Activated T-cell treated with anti-CD3 and anti-CD28 coated beads, Interleukin-2, amount 50 U/mL, for 4 hours (primary cell): ENCODE data around the gene CTR9. TPM values are rescaled to one million over a fixed set of nuclear protein-coding genes. Genes with fewer than 3 reads are reported as not detected.

Experiments used
- ATAC-seq, 2 donors: fragments of 200-7000 bp; cut with Tn5 transposase; one replicate each; pipeline ENCODE4 v1.10.0; 2021
- DNase-seq: peaks from one replicate; pipeline ENCODE4 v3.0.0-alpha.2; 2020
- H3K27me3 Mint-ChIP-seq: one replicate; pipeline ENCODE4 v1.8.0; 2021; ENCODE audit warnings: low read depth, mixed read lengths
- H3K36me3 Mint-ChIP-seq: one replicate; pipeline ENCODE4 v1.8.0; 2022; ENCODE audit warnings: mixed read lengths; ENCODE audit not compliant: insufficient read depth
- H3K4me1 Mint-ChIP-seq: one replicate; pipeline ENCODE4 v1.8.0; 2021; ENCODE audit warnings: low read depth, mixed read lengths
- H3K4me3 Mint-ChIP-seq: one replicate; pipeline ENCODE4 v1.8.0; 2021; ENCODE audit warnings: mild to moderate bottlenecking, moderate library complexity, mixed read lengths
- H3K9me3 Mint-ChIP-seq: one replicate; pipeline ENCODE4 v1.8.0; 2021; ENCODE audit warnings: mixed read lengths
- total RNA-seq, 3 donors: library from RNA; stranded (reverse); gene quantifications; one replicate each; pipeline ENCODE4 v1.2.1, GENCODE V29; 2021

CTR9 gene
- total RNA-seq, 3 donors from 2014 or later = 51.9 to 56.0 (median 53.9) TPM

DNA sequence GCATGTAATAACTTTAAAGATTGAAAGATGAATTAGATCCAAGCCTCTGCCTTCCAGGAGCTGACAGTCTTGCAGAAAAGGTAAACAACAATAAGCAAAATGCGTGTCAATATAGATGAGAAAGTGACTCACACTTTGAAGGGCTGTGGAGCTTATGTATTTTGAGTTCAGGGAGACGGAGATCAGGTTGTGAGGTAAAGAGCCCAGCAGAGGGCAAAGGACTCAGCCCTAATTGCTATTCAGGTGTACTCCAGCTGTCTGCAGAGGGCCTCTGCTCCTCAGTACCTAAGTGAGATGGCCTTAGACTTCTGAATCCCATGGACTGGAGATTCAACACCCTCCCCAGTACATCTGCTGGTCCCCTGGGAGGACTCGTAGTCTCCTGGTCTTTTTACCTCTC, 22.9 kb upstream of the CTR9 start:
- DNase-seq (no peak), ATAC-seq (no peak)
- Mint-ChIP-seq H3K27me3 (peaks cover 11% of the 10 kb centered on the region), H3K4me1 (peaks cover 16% of the 10 kb centered on the region), H3K36me3 (no peaks in the 10 kb centered on the region), H3K9me3 (peaks cover 7% of the 10 kb centered on the region), H3K4me3 (no peak overlapping the region)

DNA sequence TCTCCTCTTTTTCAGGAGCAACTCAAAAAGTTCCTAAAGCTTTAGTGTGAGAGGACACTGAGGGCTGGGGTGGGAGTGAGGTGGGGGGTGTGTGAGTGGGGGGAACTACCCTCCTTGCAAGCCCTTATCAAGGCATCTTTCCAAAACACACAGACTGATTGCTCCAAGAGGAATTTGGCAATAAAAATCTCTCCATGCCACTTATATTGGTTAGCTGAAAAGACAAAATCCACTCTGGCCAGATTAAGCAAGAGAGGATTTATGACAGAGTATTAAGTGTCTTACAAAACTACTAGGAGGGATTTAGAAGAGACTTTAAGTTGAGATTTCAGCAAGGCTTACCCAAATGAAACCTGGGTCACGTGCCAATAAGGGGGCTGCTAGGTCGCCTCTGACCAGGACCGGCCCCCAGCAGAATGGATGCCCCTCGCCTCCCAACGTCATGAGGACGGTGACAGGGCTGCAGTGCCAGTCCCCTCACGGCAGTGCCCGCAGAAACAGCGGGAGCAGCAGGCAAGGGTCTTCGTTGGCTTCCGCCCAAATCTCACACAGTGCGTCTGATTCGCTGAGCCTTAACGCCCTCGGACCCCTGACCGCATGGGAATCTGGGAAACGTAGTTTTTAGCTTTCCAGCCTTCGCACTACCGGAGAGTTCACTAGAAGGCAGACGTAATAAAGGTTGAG, 22.1 kb upstream of the CTR9 start:
- H3K27me3 Mint-ChIP-seq = peaks cover 11% of the 10 kb centered on the region
- H3K9me3 Mint-ChIP-seq = peaks cover 7% of the 10 kb centered on the region
- H3K4me1 Mint-ChIP-seq = peaks cover 16% of the 10 kb centered on the region
- no peak for ATAC-seq
- H3K36me3 Mint-ChIP-seq = no peaks in the 10 kb centered on the region
- H3K4me3 Mint-ChIP-seq = no peak overlapping the region
- DNase-seq = no peak

DNA sequence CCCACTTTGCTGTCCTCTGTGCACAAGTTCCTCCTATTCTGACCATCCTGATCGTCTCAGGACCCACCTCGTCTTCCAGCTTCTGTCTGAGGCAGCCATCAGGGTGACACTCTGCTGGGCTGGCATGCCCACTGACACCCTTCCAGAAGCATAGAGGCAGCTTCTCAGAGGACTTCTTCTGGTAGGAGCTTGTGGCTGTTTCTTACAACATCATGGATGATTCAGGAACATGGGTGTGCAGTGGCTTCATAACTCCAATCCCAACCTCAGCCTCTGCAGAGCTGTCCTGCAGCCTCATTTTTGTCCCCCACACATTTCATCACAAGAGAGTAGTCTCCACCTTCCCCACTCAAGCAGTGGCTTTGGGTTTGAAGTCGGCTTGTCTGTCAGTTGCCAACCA, 20.9 kb upstream of the CTR9 start:
- ATAC-seq (no peak), DNase-seq (no peak)
- Mint-ChIP-seq H3K4me1 (peaks cover 15% of the 10 kb centered on the region), H3K36me3 (no peaks in the 10 kb centered on the region), H3K27me3 (peaks cover 11% of the 10 kb centered on the region), H3K4me3 (no peak overlapping the region), H3K9me3 (peaks cover 7% of the 10 kb centered on the region)

DNA sequence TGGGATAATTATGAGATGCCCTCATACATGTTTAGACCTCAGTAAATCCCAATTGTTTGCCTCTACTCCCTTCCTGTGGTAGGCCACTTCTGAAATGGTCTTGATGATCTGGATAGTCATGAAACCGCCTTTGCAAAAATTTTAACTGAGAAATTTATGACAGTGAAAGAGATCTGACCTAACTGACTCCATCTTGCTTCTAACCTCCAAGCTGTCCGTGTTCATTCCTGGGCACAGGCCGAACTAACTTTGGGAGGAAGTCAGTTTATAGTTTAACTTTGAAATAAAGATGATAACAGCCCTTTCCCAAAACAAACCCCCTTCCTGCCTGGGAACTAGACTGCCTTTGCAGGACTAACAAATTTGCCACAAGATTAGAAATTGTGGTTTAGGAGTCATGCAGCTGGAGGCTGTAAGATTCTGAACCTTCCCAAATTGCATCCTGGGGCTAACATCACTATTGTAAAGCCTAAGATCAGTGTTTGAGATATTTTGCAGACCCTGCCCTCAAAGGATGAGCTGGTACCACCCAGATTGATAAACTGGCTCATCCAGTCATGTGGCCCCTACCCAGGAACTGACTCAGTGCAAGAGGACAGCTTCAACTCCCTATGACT, 19.9 kb upstream of the CTR9 start:
- H3K4me3 Mint-ChIP-seq = no peak overlapping the region
- no peaks in the 10 kb centered on the region for H3K36me3 Mint-ChIP-seq
- no peak for ATAC-seq
- peaks cover 13% of the 10 kb centered on the region for H3K4me1 Mint-ChIP-seq
- no peaks in the 10 kb centered on the region for H3K9me3 Mint-ChIP-seq
- DNase-seq = no peak
- H3K27me3 Mint-ChIP-seq = peaks cover 11% of the 10 kb centered on the region

DNA sequence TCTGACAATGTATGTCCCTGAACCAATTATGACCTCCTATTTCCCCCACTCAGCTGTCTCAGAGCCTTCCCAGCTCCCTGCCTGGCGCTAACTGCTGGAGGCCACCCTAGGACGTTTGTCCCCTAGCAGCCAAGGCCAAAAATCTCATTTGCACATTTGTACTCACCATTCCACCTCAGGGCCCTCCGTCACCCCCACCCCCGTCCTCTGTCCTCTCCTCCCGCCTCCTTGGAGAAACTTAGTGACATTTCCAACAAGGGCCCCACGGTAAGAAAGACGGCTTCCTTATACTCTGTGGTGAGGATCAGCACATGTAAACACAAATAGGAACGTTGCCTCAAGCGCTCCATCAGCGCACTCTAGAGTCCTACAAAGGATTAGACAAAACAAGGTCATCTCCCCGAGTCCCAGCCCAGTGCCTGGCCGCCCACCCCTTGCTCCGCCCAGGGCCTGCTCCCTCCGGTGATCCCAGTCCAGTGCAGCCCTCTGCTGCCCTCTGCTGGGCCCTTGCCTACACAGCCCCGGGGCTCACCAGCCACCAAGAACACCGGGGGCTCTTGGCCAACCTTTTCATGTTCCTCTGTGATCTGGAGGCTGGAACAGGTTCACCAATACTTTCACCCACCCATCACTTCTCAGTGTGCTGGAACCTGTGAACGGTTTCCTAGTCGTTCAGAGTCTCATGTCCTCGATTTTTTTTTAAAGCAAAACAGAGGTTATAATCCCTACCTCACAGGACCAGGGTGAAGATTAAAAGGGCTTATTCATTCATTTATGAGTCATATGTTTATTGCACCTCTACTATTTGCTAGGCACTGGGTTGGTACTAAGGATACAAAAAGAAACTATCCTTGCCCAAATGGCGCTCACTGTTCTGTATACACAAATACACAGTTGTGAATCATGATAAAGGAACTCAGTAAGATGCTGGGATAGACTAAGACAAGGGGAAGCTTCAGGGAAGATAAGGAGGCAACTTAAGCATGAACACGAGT, 15.3 kb upstream of the CTR9 start:
- Mint-ChIP-seq H3K9me3 (no peaks in the 10 kb centered on the region), H3K4me3 (peak overlapping the region; percentile 33), H3K27me3 (peaks cover 10% of the 10 kb centered on the region), H3K4me1 (peaks cover 15% of the 10 kb centered on the region), H3K36me3 (no peaks in the 10 kb centered on the region)
- DNase-seq = peak; percentile 85
- ATAC-seq = peak; percentile 99

DNA sequence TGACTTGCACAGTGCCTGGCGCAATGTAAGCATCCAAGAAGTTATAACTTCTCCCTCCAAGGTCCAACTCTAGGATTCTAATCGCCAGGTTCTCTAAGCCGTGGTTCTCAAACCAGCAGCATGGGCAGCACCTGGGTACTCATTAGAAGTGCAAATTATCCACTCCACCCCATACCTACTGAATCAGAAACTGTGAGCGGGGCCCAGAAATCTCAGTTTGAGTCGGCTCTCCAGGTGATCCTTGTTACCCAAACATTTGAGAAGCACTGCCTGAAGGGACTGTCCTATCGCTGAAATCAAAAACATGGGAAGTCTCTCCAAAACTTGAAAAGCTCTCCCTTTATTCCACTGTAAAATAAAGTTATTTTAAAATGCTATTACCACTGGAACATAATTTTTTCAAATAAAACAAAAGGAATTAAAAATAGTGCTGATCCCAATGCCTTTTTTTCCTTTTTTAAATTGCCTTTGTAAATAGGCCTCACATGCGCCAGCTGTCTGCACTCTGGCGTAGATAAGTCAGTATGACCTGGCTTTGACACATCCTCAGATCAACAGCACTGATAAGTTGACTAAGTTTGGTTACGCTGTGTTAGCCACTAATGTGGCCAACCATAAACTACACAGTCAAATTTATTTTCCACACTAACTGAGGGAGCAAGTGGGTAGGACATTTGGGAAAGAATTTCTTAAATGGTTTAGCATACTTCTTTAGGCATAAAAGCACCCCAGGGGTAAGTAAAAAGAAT, 8.4 kb upstream of the CTR9 start:
- peak overlapping the region; percentile 7 for H3K4me3 Mint-ChIP-seq
- peak; percentile 90 to 94 for ATAC-seq

DNA sequence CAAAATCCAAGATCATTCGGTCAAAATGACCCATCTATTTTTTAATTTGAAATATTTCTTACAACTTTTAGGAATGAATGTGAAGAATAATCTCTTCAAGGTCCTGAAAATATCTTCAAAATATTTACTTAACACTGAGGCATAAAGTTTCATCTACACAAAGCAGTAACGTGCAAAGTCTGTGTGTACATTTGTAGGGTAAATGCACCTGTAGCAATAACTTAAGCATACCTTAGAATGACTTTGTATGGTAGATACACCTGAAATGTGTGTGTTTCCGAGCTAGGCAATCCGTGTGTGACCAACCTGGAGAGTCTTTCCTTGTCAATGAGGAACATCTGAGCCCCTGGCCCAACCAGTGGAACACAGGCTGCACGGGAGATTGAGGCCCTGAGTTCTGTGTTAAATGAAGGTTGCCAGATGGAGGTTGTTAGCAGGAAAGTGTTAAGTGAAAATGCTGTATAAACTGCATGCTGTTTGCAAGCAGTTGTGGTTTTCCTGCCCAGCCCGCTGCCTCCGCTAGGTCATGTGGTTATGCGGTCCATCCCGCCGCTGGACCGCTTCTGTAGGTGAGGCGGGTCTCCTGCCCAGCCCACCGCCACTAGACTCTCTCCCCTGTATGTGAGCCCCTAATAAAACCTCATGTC, 7.6 kb upstream of the CTR9 start:
- peaks cover 32% of the 10 kb centered on the region for H3K4me1 Mint-ChIP-seq
- H3K4me3 Mint-ChIP-seq = peak overlapping the region; percentile 14
- no peaks in the 10 kb centered on the region for H3K36me3 Mint-ChIP-seq
- no peaks in the 10 kb centered on the region for H3K9me3 Mint-ChIP-seq
- no peaks in the 10 kb centered on the region for H3K27me3 Mint-ChIP-seq
- ATAC-seq (peak; percentile 10 to 37), DNase-seq (no peak)

More for the DNA sequence above, 8.4 kb upstream of the CTR9 start:
- H3K4me1 Mint-ChIP-seq = peaks cover 29% of the 10 kb centered on the region
- DNase-seq = no peak
- peaks cover 4% of the 10 kb centered on the region for H3K27me3 Mint-ChIP-seq
- no peaks in the 10 kb centered on the region for H3K9me3 Mint-ChIP-seq
- no peaks in the 10 kb centered on the region for H3K36me3 Mint-ChIP-seq

DNA sequence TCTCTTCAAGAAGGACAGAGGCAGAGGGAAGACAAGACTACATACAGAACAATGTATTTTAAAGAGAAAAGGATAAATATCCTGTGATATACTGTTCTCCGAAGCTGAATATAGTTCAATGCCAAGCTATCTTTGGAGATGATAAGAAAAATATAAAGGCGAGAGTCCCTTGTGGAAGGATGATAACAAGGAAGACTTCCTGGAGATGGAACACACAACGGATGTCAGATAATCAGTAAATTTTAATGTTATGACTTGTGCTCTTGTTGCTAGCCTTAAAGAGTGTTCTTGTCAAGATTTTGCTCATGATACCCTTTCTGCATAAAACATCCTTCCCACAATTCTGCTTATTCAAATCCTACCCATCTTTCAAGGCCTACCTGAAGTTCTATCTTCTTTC, 6.8 kb upstream of the CTR9 start:
- H3K4me1 Mint-ChIP-seq = peaks cover 34% of the 10 kb centered on the region
- ATAC-seq (no peak), DNase-seq (no peak)
- no peaks in the 10 kb centered on the region for H3K9me3 Mint-ChIP-seq
- no peaks in the 10 kb centered on the region for H3K27me3 Mint-ChIP-seq
- H3K4me3 Mint-ChIP-seq = peak overlapping the region; percentile 14
- no peaks in the 10 kb centered on the region for H3K36me3 Mint-ChIP-seq

DNA sequence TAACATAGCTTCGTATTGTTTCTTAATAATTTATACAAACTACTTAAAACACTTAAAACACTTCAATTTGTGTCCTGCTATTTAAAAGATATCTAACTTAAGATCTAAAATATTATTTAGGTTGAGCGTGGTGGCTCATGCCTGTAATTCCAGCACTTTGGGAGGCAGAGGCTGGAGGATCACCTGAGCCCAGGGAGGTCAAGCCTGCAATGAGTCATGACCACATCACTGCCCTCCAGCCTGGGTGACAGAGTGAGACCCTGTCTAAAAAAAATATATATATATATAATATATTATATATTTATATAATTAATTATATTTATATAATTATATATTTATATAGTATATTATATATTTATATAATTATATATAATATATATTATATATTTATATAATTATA, 4.2 kb upstream of the CTR9 start:
- Mint-ChIP-seq H3K36me3 (no peaks in the 10 kb centered on the region), H3K4me3 (no peak overlapping the region), H3K27me3 (no peaks in the 10 kb centered on the region), H3K9me3 (no peaks in the 10 kb centered on the region), H3K4me1 (peaks cover 34% of the 10 kb centered on the region)
- ATAC-seq = no peak
- DNase-seq = no peak

DNA sequence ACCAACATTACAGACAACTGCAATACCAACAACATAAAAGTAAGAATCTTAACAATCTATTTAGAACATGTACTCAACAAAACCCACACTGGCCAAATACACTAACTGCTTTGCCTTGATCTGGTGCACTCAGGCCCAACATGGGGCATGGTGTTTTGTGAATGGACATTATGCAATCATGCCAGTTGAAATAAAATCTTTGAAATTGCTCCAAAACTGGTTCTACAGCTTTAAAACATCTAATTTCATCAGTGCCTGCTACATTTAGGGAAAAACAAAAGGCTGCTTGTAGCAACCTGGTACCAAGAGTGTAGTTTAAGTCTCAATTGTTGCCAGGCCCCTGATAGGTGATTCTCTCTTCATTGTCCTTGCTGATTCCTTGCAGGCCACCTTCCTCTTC, 3.3 kb upstream of the CTR9 start:
- Mint-ChIP-seq H3K27me3 (no peaks in the 10 kb centered on the region), H3K4me1 (peaks cover 32% of the 10 kb centered on the region), H3K36me3 (peaks cover 3% of the 10 kb centered on the region), H3K4me3 (no peak overlapping the region), H3K9me3 (no peaks in the 10 kb centered on the region)
- ATAC-seq (no peak), DNase-seq (no peak)

DNA sequence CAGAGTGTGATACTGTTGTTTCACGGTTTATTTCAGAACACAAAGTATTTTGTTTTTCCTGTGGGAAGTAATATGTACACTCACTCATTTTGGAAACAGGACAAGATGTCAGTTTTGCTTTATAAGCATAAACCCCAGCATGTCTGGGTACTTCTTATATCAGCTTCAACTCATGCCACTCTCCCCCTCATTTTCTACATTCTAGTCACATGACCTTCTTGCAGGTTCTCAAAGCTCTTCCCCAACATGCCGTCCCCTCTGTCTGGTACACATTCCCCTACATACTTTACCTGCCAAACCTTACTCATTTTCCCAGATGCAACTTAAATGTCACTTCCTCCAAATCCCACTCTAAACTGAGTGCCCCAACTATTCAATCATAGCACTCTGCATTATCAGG, 1.6 kb upstream of the CTR9 start:
- H3K4me1 Mint-ChIP-seq = peaks cover 19% of the 10 kb centered on the region
- H3K27me3 Mint-ChIP-seq = no peaks in the 10 kb centered on the region
- peaks cover 6% of the 10 kb centered on the region for H3K36me3 Mint-ChIP-seq
- no peak for DNase-seq
- H3K4me3 Mint-ChIP-seq = no peak overlapping the region
- H3K9me3 Mint-ChIP-seq = no peaks in the 10 kb centered on the region
- no peak for ATAC-seq

DNA sequence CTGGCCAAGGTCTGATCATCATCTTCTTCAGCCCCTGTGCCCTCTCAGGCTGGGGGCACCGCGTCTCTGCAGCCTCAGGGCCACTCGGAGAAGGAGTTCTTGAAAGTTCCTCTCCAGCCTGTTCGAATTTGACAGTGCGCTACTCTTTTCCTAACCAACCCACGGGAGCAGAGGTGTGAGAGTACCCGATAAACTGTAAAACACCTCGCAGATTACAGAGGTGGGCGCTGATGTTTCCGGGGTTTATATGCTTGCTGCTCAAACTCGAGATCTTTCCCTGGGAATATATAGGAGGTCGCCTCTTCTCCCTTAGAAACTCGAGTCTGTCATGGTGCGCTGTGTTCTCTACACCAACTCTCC, 515 bp downstream of the CTR9 start:
- Mint-ChIP-seq H3K27me3 (no peaks in the 10 kb centered on the region), H3K36me3 (peaks cover 17% of the 10 kb centered on the region), H3K4me3 (peak overlapping the region; percentile 96), H3K4me1 (peaks cover 22% of the 10 kb centered on the region), H3K9me3 (no peaks in the 10 kb centered on the region)
- no peak for DNase-seq
- peak; percentile 20 to 22 for ATAC-seq

DNA sequence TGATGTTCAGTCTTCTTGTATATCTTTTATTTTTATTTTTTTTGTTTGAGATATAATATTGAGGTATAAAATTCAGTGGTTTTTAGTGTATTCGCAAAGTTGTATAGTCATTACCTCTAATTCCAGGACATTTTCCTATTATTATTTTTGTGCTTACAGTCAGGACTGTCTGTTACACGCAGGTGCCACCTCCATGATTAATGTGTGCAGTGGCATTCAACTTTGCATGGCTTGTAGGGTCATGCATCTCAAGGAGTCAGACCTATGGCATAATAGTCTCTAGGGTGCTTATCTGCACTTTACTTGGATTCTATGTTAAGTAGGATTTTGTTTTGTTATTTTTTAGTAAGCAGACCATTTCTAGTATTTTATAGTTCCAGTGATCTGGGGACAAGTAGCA, 1.0 kb downstream of the CTR9 start:
- no peak for ATAC-seq
- no peaks in the 10 kb centered on the region for H3K9me3 Mint-ChIP-seq
- H3K27me3 Mint-ChIP-seq = no peaks in the 10 kb centered on the region
- H3K4me1 Mint-ChIP-seq = peaks cover 22% of the 10 kb centered on the region
- H3K4me3 Mint-ChIP-seq = peak overlapping the region; percentile 96
- no peak for DNase-seq
- H3K36me3 Mint-ChIP-seq = peaks cover 18% of the 10 kb centered on the region
